Lower leg skin (tissue), 3 donors: ENCODE results near the gene ANK3.

Experiments
- CTCF ChIP-seq, 3 donors: fragments of 450-650 bp; IDR thresholded peaks; one replicate each; pipeline ENCODE4 v1.5.1; 2016; ENCODE audit warnings: antibody characterized with exemption in 3 of 3, mild to moderate bottlenecking in 3 of 3, moderate library complexity in 2 of 3
- POLR2A ChIP-seq, 2 donors: fragments of 450-650 bp; IDR thresholded peaks; one replicate each; pipeline ENCODE4 v1.6.1; 2016 to 2017; ENCODE audit warnings: antibody characterized with exemption in 2 of 2, mild to moderate bottlenecking in 1 of 2, moderate library complexity in 1 of 2

- no peak for TF ChIP-seq CTCF (IDR thresholded peaks at IDR 0.05)
- TF ChIP-seq POLR2A (IDR thresholded peaks at IDR 0.05): no peak
Measured at GRCh38 chr10:60353519-60354258, 36.0 kb downstream of the ANK3 start.
